GM12874 (cell line): ENCODE measurements around the gene NHS.

ENCODE experiments used
- CTCF ChIP-seq: IDR thresholded peaks from 2 replicates; pipeline ENCODE4 v1.5.1; 2011; ENCODE audit warnings: low read depth, mild to moderate bottlenecking, control low read depth, low read length, moderate library complexity; ENCODE audit not compliant: insufficient read depth

Gene NHS

GRCh38 chrX:17643528-17643927, 268.5 kb downstream of the NHS start:
- TF ChIP-seq CTCF, result no peak

GRCh38 chrX:17644001-17644400, 269.0 kb downstream of the NHS start:
- TF ChIP-seq CTCF, result no peak

- no peak for TF ChIP-seq CTCF
Measured at GRCh38 chrX:17654116-17654515, 279.1 kb downstream of the NHS start.

- no peak for TF ChIP-seq CTCF
Measured at GRCh38 chrX:17655211-17656034, 280.4 kb downstream of the NHS start.

GRCh38 chrX:17656035-17656418, 281.0 kb downstream of the NHS start:
- no peak for TF ChIP-seq CTCF

GRCh38 chrX:17656556-17656955, 281.6 kb downstream of the NHS start:
- no peak for TF ChIP-seq CTCF

- no peak for TF ChIP-seq CTCF
Measured at GRCh38 chrX:17662391-17662790, 287.4 kb downstream of the NHS start.
